D341Med (cell line): Measurements from ENCODE around the gene ITGA1.
"Not testable (repeated sequence)": the region's sequence is repeated elsewhere in the genome, so short reads cannot be mapped to it uniquely, and the experiment has no call there.

Experiments
- DNase-seq: peaks from one replicate; pipeline ENCODE4 v3.0.0; 2012; ENCODE audit warnings: low spot score

ITGA1 gene

DNA sequence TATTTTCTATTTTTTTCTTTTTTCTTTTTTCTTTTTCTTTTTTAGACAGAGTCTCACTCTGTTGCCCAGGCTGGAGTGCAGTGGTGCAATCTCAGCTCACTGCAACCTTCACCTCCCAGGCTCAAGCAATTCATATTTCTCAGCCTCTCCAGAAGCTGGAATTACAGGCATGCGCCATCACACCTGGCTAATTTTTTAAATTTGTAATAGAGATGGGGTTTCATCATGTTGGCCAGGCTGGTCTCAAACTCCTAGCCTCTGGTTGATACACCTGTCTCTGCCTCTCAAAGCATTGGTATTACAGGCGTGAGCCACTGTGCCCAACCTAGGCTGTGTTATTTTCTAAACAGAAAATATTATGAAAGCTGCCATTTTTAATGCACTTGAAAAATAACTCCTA is 78.3 kb downstream of the ITGA1 start:
- DNase-seq, result not testable (repeated sequence)

- no peak for DNase-seq
Measured at GRCh38 chr5:52867809-52868208, 80.1 kb downstream of the ITGA1 start.

DNA sequence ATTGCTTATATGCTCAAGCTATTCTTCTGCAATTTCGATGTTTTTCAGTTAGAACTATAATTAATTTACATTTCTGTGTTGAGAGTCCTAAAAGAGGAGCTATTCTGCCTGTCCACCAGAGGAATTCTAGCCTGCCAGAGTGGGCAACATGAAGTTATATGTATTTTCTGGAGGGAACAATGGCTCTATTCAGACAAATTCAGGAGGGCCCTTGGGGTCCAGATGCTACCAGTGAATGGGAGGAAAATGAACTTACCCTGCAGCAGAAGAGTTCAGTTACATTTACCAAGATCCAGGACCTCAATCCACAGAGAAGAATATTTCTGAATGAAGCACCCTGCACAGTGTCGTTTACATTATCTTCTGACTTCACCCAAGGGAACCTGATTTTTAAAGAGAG is 80.7 kb downstream of the ITGA1 start:
- no peak for DNase-seq

- no peak for DNase-seq
Measured at GRCh38 chr5:52869391-52869790, 81.7 kb downstream of the ITGA1 start.

GRCh38 chr5:52870448-52870847 is 82.7 kb downstream of the ITGA1 start:
- no peak for DNase-seq

DNA sequence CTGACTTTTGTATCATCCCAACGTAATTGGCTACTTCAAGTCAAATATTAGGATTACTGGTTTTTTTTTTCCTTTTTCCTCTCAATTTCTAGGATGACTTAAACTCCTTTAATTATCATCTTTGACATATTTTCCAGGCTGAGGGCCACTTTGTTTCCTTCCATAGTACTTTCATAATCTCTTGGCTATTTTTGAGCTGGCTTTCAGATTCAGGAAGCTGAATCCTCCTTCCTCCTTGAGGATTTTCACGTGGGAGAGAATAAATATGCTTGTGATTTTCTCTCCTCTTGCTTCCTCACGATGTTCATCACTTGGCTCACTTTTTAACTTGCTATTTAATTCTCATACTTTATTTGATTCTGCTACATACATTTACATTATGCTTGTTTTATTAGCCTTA is 88.1 kb downstream of the ITGA1 start:
- no peak for DNase-seq

GRCh38 chr5:52876456-52876855 is 88.7 kb downstream of the ITGA1 start:
- DNase-seq, result no peak

DNA sequence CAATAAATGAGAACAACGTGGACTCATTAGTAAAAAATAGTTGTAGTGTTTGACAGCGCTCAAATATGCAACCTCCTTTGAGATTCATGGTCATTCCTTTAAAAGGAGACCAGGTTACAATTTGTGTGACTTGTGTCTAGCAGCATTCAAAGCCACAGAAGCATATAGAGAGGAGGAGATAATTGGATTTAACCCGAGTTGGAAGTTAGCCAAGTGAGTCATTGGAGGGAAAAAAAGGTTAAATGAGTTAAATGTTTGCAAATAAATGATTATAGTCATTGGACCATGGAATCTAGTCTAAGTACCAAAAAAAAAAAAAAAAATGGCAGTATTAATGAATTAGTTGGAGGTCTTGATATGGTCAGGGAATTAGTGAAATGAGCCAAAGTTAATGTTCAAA is 90.9 kb downstream of the ITGA1 start:
- DNase-seq, result no peak

DNA sequence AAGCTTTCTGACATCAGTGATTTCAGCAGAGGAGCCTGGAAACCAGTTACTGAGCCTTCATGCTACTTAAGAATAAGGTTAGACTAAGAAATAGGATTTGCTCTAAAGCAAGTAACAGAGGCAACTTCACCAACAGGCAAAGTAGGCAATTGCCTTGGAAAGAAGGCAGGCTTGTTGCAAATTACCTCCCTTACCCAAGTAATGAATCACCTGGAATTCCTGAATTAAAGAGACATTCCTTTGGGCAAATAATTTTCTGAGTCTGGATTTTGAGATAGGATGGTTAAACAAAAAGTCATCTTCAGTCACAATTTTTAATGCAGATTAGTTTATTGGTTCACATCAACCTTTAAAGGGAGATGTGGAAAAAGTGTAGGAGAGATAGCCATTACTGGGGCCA is 92.8 kb downstream of the ITGA1 start:
- no peak for DNase-seq

DNA sequence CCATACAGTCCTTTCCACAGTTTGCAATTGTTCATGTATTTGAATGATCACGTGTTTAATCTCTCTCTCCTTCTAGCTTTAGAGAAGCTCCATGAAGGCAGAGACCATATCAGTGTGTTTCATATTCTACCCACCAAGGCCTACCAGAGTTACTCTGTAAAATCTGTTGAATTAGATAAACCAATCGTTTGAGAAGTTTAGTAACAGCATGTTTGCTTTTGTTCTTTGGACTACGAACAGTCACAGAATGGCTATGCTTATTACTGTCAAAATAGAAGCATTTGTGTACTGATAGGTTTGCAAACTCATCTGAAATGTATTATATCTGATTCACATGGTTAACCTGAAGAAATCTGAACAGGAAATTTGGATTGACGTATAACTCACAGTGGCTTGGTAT is 93.8 kb downstream of the ITGA1 start:
- DNase-seq, result no peak

GRCh38 chr5:52883110-52883509 is 95.4 kb downstream of the ITGA1 start:
- DNase-seq, result no peak

GRCh38 chr5:52884453-52884852 is 96.7 kb downstream of the ITGA1 start:
- no peak for DNase-seq

DNA sequence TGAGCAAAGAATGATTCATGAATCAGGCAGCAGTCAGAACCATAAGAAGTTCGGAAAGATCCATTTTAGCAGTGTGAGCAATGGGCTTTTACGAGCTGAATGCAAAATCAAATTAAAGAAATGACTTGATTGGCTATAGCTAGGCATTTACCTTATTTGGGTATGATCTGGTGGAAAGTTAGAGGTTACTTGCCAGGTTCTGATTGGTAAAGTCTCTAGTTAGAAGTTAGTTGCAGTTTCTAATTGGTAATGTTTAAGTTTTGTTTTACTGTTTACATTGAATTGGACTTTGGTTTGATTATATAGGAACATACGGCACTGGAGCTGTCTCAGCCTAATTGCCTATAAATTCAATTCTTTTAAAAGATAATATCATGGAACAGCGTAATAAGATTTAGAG is 97.9 kb downstream of the ITGA1 start:
- DNase-seq, result no peak

DNA sequence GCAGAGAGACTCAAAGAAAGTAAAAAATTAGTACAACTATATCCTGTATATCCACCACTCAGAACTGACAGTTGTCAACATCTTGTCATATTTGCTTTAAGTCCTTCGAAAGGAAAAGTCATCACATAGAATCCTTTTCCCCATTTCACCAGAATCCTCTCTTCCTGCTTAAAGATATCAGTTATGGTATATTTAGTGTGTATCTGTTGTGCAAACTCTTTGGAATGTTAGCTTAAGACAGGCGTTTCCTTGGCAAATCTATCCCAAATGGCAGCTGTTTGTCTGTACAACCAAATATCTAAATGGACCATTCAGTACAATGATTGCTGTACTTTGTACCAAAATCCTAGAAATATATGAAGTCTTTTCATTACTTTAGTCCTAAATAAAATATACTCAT is 98.5 kb downstream of the ITGA1 start:
- no peak for DNase-seq

- no peak for DNase-seq
Measured at GRCh38 chr5:52887066-52887465, 99.3 kb downstream of the ITGA1 start.

- no peak for DNase-seq
Measured at GRCh38 chr5:52888363-52888762, 100.6 kb downstream of the ITGA1 start.

GRCh38 chr5:52892242-52892878 is 104.6 kb downstream of the ITGA1 start:
- DNase-seq, result no peak

DNA sequence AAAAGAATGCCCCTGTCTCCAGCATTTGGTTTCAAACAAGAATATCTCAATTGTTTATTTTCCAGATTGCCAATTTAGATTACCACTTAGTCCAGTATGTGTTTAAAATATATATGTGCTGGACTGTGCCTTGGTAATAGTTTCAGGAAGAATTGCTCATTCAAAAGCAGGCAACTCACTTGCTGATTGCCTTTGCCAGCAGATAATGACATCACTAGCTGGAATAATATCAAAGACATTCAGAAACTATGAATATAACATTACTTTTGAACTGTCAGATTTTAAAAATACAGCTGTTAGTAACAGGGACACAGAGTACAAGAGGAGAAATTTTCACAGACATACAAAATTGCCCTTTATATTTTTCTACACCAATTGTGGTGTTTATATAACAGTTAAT is 105.4 kb downstream of the ITGA1 start:
- DNase-seq, result no peak

- no peak for DNase-seq
Measured at GRCh38 chr5:52893863-52894262, 106.1 kb downstream of the ITGA1 start.

- DNase-seq, result no peak
Measured at GRCh38 chr5:52894451-52894850, 106.7 kb downstream of the ITGA1 start.

DNA sequence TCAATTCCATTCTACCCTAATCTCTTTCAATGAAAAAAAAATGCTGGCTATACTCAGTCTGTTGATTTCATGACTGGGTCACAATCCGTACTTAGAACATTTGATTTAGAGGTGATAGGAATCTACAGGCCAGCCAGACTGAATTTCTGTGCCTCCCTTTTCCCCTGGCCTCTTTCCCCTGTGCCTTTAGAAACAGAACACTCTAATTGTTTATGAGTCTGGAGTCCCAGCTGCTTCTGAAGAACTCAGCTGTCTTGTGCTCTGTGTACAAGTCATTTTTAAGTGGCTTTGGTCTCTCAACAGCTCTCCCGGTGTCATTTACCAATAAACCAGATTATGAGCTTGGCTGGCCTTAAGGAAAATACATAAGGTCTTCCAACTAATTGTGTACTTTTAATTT is 107.4 kb downstream of the ITGA1 start:
- DNase-seq, result no peak

- DNase-seq, result no peak
Measured at GRCh38 chr5:52895572-52896413, 108.1 kb downstream of the ITGA1 start.

GRCh38 chr5:52896534-52897237 is 109.0 kb downstream of the ITGA1 start:
- DNase-seq, result no peak
